Omental fat pad (tissue), 4 donors: ENCODE data around the gene SOWAHB. TPM values are rescaled to one million over a fixed set of nuclear protein-coding genes. Genes with fewer than 3 reads are reported as not detected.

ENCODE experiments used
- ATAC-seq: fragments of 150-250 bp; one replicate; pipeline ENCODE4 v1.9.1; 2016; ENCODE audit warnings: mild to moderate bottlenecking, moderate library complexity; ENCODE audit not compliant: low FRiP score
- DNase-seq: peaks from one replicate; pipeline ENCODE4 v3.0.0-alpha.2; 2019; ENCODE audit warnings: low spot score
- CTCF ChIP-seq, 3 donors: fragments of 450-650 bp; IDR thresholded peaks; one replicate each; pipeline ENCODE4 v1.5.1; 2016 to 2017; ENCODE audit warnings: antibody characterized with exemption in 3 of 3, mild to moderate bottlenecking in 3 of 3, moderate library complexity in 2 of 3
- total RNA-seq, 4 donors: library from RNA; depleted of rRNA; stranded (reverse); fragments of >200 nt; gene quantifications; one replicate each; pipeline ENCODE4 v1.1.0, GENCODE V29; 2016

Gene SOWAHB
- total RNA-seq, 4 donors from 2014 or later: 0.12 to 0.28 TPM; not detected in 2

DNA sequence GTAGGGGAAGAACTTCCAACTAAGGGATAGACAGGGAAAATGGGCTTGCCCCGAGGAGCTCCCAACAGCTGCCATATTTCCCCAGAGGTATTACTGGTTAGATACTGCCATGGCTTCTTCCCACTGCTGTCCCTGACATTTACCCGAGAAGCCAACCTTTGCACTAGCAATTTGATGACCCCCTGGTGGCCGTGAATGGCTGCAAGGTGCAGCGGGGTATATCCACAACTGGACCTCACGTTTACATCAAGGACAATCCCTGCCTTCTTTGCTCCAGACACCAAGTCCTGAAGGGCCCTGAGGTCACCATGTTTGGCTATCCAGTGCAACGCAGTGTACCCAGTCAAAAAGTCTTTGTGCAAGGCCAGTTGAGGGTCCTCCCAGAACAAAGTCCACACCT lies 2.3 kb downstream of the SOWAHB start:
- no peak for TF ChIP-seq CTCF (IDR thresholded peaks at IDR 0.05)
- DNase-seq (no peak), ATAC-seq (no peak)

DNA sequence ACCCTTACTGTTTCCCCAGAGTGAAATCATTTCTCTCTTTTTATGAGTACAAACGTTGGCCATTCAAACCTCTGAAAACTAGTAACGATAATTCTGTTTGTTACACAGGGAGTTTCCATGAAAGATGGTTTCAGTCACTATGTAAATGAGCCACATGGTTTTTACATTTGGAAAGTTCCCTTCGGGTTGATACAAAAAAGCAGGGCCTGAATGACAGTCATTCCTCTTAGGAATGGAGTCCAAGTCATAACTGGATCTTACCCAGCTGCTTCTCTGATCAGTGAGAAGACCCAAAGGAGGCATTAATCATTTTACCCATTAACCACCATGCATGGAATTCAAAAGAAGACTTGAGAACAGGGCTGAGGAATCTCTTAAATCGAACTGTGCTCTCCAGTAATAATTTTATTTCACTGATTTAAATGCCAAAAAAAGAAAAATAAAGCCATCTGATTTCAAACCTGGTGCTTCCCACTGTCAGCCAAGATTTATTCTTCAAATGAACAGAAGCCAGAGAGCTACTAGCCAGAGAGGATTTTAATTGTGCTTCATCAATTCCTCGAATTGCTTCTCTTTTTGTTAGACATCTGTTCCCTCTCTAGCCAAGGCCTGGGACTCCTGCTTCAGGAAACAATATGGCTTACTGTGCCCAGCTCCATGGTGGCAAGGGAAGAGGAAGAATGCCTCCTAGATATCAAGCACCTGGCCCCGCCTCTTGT lies 3.2 kb downstream of the SOWAHB start:
- no peak for TF ChIP-seq CTCF (IDR thresholded peaks at IDR 0.05)
- DNase-seq (no peak), ATAC-seq (no peak)

- TF ChIP-seq CTCF (IDR thresholded peaks at IDR 0.05): no peak
- DNase-seq (no peak), ATAC-seq (no peak)
These were observed 5.3 kb downstream of the SOWAHB start for GRCh38 chr4:76892601-76893000.

DNA sequence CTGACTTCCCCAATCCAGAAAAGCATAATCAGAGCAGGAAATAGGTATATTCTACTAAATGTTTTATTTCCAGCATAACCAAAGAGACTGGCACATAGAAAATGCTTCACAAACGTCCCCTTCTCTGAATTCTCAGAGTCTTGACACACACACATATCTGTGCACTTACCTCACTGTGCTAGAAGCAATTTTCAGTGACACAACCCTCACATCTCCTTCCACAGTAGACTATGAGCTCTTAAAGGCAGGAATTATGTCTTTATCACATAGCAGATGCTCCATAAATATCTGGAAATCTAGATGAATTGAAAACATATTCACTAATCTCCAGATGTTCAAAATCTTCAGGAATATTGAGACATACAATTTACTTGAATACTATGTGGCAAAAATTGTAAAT lies 5.9 kb downstream of the SOWAHB start:
- ATAC-seq (no peak), DNase-seq (no peak)
- no peak for TF ChIP-seq CTCF (IDR thresholded peaks at IDR 0.05)

GRCh38 chr4:76886848-76887441 lies 11.0 kb downstream of the SOWAHB start:
- ATAC-seq: no peak

GRCh38 chr4:76886214-76886613 lies 11.7 kb downstream of the SOWAHB start:
- no peak for ATAC-seq
- DNase-seq: no peak
- TF ChIP-seq CTCF (IDR thresholded peaks at IDR 0.05): no peak

More at GRCh38 chr4:76886848-76887441, 11.0 kb downstream of the SOWAHB start:
- TF ChIP-seq CTCF (IDR thresholded peaks at IDR 0.05): no peak
- no peak for DNase-seq

GRCh38 chr4:76883147-76883546 lies 14.8 kb downstream of the SOWAHB start:
- DNase-seq: no peak
- no peak for TF ChIP-seq CTCF (IDR thresholded peaks at IDR 0.05)
- ATAC-seq: no peak
